HG02943 (cell line): ENCODE measurements around the gene RCSD1.
A peak's percentile ranks its signal among the peaks of the same experiment; 100 is the strongest.
"Not testable (repeated sequence)": the region's sequence is repeated elsewhere in the genome, so short reads cannot be mapped to it uniquely, and the experiment has no call there.

Source experiments
- ATAC-seq: cut with Tn5 transposase; IDR thresholded peaks from one replicate; pipeline ENCODE4 v1.9.1; 2021; ENCODE audit warnings: mild to moderate bottlenecking, low read depth, moderate library complexity; ENCODE audit not compliant: unreplicated experiment

Gene RCSD1

GRCh38 chr1:167710836-167711235 is 80.8 kb downstream of the RCSD1 start:
- ATAC-seq, result no peak

DNA sequence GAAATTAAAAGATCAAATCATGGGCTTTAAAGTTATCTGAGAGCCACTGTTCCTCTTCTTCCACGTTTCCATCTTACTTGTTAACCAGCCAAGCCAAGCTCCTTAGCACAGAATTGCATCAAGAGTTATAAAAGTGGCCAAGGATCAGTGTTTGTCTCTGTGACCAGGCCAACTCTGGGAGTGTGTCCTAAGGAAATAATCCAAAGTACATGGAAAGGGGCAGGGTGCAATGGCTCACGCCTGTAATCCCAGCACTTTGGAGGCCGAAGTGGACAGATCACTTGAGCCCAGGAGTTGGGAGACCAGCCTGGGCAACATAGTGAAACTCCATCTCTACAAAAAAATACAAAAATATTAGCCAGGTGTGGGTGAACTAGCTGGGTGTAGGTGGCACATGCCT is 81.8 kb downstream of the RCSD1 start:
- ATAC-seq, result no peak

- no peak for ATAC-seq
Observed at GRCh38 chr1:167713330-167714081, 83.5 kb downstream of the RCSD1 start.

DNA sequence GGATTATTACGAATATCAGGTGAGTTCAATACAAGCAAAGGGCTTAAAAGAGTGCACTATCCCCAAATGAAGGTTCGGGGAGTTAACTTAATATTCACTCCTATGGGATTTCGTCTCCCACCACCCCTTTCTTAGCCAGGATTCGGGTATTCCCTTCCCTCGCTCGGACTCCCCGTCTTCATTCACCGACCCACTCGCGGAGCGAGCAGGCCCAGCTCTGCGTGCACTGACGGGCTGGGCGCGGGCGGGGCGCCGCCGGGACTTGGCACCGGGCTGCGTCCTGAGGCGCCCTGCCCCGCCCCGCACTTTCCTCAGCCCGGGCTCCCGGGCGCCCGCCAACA is 84.0 kb downstream of the RCSD1 start:
- ATAC-seq, result peak; percentile 44

- ATAC-seq, result peak; percentile 42
Observed at GRCh38 chr1:167714439-167715156, 84.6 kb downstream of the RCSD1 start.

- peak; percentile 50 for ATAC-seq
Observed at GRCh38 chr1:167715157-167715999, 85.3 kb downstream of the RCSD1 start.

DNA sequence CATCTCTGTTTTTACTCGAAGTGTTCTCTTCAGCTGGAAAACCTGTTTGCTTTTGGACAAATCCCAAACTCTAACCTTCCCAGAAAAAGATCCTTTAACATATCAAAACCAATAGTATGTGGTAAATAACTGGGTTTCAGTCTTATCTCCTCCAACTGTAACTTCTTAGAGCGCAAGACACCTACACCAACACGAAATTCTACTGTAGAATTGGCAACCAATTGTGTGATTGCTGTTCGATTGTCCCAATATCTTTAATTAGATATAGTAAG is 85.9 kb downstream of the RCSD1 start:
- ATAC-seq, result no peak

GRCh38 chr1:167717351-167717750 is 87.3 kb downstream of the RCSD1 start:
- no peak for ATAC-seq

DNA sequence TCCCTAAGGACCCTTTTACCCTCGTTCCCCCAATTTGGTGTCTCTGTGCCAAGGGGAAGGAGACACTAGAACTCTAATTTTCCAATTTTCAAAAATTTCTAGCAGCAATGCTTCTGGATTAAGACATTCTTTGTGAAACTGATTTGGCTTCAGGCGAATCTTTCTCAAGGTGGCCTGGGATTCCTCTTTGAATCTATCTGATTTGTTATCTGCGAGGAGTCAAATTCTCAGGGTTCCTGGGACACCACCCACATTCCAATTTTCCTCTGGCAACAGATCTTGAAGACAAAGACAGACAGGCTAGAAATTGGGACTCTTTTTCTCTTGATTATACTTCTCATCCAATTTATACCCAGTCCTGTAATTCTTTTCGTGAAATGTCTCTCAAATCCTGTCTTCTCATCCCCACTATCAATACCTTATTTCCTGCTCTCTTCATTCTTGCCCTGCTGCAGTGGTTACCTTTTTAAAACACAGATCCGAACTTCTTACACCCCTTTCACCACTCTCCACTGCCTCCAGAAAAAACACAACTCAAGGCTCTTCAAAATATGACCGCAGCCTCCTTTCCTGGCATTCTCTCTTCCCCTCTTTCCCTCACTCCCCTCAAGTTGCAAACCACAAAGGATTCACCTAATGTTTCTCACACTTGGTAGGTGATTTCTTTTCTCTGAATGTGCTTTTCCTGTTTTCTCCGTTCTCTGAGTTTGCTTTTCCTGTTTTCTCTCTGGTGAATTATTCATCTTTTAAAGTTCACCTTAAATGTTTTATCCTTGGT is 89.1 kb downstream of the RCSD1 start:
- no peak for ATAC-seq

GRCh38 chr1:167719715-167720421 is 89.8 kb downstream of the RCSD1 start:
- not testable (repeated sequence) for ATAC-seq

DNA sequence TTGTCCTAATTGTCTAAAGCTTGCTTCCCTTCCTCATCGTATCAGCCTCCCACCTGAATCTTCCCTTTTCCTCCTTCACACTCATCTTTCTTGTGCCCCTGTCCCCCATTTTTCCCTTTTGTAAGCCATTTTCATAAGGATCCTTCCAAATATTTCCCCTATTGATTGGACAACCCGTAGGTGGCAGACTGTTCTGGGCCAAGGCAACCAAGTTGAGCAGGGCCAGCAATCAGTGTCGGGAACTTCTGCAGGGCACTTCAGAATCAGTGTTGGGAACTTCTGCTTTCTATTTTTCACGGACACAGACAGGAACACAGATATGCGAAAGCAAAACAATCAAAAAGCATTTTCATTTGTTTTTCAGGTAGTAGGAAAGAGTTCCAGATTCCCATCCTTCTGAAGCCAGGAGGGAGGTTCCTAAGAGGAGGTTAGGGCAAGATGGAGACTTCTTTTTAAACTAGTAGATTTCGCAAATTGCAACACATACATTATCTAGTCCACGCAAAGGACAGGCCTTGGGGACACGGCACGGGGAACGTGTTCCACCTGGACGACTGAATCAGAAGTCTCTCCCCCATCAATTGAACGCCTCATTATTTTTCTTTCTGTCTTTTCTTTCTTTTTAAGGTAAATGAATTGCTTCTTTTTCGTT is 91.1 kb downstream of the RCSD1 start:
- ATAC-seq, result no peak

- ATAC-seq, result peak; percentile 91
Observed at GRCh38 chr1:167721617-167722151, 91.7 kb downstream of the RCSD1 start, which contains the start of gene MPZL1. Gene MPZL1, plus strand, starts transcription at chr1:167721982. Its CDS starts 170 bp downstream, at chr1:167722152.

GRCh38 chr1:167722152-167722869 is 92.3 kb downstream of the RCSD1 start:
- ATAC-seq, result peak; percentile 34

DNA sequence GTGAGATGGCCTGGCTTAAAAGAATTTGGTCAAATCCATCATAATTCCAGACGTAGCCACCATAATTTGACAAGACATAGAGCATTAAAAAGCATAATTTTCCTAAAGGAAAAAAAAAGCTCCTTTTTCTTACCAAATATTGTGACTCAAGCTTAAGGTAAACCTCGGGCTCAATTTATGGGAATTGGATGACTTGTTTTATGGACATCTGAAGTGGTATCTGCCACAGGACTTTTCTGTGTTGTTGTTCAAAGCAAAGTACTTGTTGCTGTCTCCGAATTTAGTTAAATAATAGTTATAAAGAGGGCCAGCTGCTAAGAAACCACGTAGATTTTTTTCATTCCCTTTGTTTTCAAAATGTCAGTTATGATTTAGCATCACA is 92.8 kb downstream of the RCSD1 start:
- ATAC-seq, result no peak

GRCh38 chr1:167723707-167724323 is 93.8 kb downstream of the RCSD1 start:
- no peak for ATAC-seq

DNA sequence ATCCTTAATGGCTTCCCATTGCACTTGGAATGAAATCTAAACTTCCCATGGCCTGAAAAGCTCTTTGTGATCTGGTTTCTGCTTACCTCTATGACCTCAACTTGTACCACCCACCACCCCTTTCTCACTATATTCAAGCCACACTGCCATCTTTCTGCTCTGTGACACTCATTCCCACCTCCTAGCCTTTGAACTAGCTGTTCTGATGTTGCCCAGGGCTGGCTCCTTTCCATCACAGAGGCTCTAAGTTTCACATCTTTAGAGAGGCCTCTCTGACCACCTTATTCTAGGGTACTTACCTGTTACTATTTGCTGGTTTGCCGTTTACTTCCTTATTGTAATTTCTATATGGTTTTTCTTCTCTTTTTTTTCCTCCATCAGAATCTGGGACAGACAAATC is 96.0 kb downstream of the RCSD1 start:
- no peak for ATAC-seq

- no peak for ATAC-seq
Observed at GRCh38 chr1:167728818-167729410, 98.9 kb downstream of the RCSD1 start.

GRCh38 chr1:167734227-167734626 is 104.2 kb downstream of the RCSD1 start:
- no peak for ATAC-seq
